Astrocyte of the hippocampus (primary cell): ENCODE results near the gene SYCP2L.
A peak's percentile ranks its signal among the peaks of the same experiment; 100 is the strongest.
"Not testable (repeated sequence)": the region's sequence is repeated elsewhere in the genome, so short reads cannot be mapped to it uniquely, and the experiment has no call there.

Experiments
- DNase-seq: peaks from one replicate; pipeline ENCODE4 v3.0.0; 2011; ENCODE audit warnings: low read depth, low spot score

SYCP2L gene

DNA sequence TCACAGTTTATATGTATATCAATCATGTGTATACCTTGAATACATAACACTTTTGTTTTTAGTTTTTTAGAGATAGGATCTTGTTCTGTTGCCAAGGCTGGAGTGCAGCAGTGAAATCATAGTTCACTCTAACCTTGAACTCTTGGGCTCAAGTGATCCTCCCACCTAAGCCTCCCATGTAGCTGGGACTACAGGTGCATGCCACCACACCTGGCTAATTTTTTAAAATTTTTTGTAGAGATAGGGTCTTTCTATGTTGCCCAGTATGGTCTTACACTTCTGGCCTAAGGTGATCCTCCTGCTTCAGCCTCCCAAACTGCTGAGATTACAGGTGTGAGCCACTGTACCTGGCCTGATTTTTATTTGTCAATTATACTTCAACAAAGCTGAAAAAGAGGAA, 69.9 kb downstream of the SYCP2L start:
- no peak for DNase-seq

DNA sequence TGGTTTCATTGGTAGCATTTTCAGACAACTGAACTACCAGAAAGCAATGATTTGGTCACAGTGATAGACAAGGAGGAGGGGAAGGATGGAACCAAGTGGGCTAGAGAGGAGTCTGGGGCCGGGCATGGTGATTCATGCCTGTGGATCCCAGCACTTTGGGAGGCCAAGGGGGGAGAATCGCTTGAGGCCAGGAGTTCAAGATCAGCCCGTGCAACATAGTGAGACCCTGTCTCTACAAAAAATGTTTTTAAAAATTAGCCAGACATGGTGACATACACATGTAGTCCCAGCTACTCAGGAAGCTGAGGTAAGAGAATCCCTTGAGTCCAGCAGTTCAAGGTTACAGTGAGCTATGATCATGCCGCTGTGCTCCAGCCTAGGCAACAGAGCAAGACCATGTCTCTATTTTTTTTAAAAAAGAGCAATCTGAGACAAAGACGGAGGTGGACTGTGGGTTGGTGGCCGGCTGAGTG, 70.6 kb downstream of the SYCP2L start:
- no peak for DNase-seq

DNA sequence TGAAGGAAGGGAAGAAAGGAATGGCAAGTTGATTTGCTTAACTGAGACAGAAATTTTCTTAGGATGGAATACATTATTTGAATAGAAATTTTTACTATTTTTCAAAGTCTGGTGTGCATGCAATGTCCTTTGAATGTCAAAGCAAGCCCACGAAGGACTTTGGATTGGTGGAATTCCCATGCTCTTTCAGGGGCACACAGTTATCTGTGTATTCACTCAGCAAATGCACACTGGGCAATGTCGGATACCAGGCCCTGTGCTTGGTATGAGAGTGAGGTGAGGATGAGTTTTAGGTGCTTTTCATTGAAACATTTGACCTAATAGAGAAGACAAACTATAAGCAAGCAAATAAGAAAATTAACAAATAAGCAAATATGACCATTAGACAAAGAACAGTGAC, 73.3 kb downstream of the SYCP2L start:
- no peak for DNase-seq

DNA sequence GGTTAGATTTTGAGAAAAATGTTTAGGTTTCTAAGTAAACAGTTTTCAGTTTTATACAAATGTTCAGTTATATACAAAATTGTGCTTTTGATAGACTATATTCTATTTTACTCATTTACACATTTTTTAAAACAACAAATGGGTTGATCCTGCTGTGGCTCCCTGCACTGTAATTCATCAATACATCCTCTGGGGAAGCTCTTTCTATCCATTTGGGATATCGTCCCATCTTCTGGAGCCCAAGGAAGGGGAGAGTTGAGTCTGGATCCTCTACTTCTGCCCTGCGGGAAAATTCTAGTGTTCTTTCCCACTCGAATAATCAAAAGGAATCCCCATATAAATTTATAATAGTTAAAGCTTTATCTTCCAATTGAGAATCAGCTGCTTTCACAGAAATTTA, 75.0 kb downstream of the SYCP2L start:
- no peak for DNase-seq

- peak; percentile 45 for DNase-seq
These were observed 75.8 kb downstream of the SYCP2L start for GRCh38 chr6:10962673-10963072.

GRCh38 chr6:10963113-10963512, 76.3 kb downstream of the SYCP2L start:
- no peak for DNase-seq

DNA sequence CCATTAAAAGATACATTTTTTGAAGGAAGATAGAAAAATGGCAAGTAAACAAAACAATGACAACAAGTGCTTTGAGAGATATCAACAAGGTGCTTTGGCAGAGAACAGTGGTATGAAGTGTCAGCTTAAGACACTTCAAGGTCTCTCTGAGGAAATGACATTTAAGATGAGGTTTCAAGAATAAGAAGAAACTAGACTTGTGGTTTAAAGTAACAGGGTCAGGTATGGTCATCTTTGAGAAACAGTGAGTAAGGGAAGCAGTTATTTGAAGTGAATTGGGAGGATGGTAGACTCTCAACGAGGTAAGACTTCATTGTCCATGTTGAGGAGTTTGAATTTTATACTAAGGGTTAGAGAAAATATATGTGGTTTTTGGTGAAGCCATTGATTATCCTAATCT, 77.8 kb downstream of the SYCP2L start:
- no peak for DNase-seq

DNA sequence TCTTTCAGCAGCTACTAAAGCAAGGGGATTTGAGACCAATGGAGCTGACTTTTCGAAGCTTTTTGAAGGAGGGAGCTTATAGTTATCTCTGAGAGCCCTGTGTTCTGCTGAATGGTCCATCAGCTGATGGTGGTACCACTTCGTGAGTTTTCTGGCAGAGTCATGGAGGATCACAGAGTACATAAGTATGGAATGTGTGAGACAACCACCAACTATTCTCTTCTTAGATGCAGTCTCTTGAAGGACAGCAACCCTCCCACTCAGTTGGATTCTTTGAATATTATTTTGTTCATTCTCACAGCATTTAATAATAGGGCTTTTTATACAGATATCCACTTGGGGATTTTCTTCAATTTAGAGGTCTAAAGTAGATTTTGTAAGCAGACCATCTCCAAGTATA, 81.9 kb downstream of the SYCP2L start:
- DNase-seq = peak; percentile 49

GRCh38 chr6:10970731-10971130, 83.9 kb downstream of the SYCP2L start:
- DNase-seq = no peak

DNA sequence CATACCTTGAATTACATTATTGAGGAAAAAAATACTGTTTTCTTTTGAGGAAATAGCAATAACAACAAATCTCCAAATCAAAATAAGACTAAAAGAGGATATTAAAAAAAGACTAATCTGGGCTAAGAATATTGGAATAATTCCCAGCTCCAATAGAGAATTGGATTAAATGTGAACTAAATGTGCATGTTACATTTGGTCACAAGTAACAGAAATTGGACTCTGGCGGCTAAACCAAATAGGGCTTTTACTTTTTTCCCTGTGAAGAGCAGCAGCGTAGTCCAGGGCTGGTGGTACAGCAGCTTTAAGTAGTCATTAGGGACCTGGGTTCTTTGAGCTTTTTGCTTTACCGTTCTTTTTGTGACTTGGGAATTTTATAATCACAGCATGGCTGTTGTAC, 85.3 kb downstream of the SYCP2L start:
- no peak for DNase-seq

DNA sequence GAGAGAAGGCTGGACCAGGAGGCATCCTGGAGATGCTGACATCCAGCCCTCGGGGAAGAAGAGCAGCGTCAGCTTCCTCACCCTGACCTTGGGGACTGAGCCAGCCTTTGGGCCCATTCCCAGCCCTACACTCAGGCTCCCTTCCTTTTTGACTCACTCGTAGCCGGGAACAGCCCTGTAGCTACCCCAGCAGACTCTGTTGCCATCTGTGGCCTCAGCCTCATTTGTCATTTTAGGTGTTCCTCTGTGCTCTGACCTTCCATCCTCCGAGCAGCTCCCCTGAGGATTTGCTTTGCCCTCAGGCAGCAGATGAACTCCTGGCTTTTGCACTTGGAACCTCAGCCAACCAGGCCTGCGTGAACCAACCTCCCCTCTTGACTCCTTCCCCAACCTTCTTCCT, 89.7 kb downstream of the SYCP2L start:
- no peak for DNase-seq

DNA sequence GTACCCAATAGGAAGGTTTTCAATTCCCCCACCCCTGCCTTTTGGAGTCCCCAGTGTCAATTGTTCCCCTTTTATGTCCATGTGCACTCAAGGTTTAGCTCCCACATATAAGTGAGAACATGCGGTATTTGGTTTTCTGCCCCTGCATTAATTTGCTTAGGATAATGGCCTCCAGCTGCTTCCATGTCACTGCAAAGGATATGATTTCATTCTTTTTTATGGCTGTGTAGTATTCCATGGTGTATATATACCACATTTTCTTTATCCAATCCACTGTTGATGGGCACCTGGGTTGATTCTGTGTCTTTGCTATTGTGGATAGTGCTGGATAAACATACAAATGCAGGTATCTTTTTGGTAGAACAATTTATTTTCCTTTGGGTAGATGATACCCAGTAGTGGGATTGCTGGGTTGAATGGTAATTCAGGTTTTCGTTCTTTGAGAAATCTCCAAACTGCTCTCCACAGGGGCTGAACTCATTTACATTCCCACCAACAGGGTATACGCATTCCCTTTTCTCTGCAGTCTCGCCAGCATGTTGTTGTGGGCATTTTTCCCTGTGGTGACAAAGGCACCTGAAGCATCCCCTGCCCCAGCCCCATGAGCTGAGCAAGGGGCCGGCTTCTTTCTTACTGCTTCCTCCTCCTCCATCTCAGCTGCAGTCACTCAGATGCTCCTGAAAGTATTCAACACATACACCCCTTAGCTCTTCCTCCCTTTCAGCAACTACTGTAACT, 90.5 kb downstream of the SYCP2L start:
- peak; percentile 5 for DNase-seq

DNA sequence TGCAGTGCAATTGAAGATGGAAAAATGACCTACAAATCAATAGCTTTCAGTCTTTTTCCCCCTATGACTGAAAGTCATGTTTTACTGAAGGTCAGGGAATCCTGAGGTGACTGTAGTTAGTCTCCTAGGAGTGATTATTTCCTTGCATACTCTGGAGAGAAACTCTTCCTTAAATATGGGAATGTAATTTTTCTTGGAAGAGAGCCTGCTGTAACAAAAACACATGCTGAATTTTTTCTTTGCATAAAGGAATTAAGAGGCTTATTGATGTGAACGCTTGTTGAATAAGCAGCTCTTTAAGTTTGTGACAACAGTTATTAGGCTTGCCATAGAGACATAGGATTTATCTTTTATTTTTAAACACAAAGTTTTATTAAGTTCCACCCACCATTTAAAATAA, 92.8 kb downstream of the SYCP2L start:
- no peak for DNase-seq

GRCh38 chr6:10981409-10981808, 94.6 kb downstream of the SYCP2L start:
- no peak for DNase-seq

DNA sequence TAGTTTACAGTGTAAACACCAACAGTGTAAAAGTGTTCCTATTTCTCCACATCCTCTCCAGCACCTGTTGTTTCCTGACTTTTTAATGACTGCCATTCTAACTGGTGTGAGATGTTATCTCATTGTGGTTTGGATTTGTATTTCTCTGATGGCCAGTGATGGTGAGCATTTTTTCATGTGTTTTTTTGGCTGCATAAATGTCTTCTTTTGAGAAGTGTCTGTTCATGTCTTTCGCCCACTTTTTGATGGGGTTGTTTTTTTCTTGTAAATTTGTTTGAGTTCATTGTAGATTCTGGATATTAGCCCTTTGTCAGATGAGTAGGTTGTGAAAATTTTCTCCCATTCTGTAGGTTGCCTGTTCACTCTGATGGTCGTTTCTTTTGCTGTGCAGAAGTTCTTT, 98.1 kb downstream of the SYCP2L start:
- DNase-seq = not testable (repeated sequence)

DNA sequence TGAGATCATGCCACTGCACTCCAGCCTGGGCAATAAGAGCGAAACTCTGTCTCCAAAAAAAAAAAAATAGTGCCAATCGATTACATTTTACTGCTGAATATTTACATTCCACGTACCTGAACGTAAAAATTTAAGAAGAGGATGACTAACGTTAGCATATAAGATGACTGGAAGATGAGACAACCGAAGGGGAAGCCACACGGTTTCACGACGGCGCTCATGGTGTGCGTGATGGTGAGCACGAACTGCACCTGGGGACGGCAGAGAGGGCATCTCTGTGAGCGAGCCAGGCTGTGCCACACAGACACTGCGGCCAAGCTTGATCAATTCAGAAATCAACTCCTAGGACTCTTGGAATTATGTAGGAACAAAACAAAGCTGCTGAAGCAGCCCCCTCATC, 102.7 kb downstream of the SYCP2L start:
- DNase-seq = no peak

GRCh38 chr6:10991115-10991514, 104.3 kb downstream of the SYCP2L start:
- DNase-seq = no peak

DNA sequence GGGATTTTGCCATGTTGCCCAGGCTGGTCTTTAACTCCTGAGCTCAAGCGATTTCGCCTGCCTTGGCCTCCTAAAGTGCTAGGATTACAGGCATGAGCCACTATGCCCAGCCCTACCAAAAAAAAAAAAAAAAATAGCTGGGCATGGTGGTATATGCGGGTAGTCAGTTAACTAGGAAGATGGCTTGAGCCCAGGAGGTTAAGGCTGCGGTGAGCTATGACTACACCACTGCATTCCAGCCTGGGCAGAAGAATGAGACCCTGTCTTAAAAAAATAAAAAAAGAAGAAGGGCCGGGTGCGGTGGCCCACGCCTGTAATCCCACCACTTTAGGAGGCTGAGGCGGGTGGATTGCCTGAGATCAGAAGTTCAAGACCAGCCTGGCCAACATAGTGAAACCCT, 107.0 kb downstream of the SYCP2L start:
- DNase-seq = no peak

GRCh38 chr6:10995114-10995707, 108.4 kb downstream of the SYCP2L start:
- DNase-seq = no peak

DNA sequence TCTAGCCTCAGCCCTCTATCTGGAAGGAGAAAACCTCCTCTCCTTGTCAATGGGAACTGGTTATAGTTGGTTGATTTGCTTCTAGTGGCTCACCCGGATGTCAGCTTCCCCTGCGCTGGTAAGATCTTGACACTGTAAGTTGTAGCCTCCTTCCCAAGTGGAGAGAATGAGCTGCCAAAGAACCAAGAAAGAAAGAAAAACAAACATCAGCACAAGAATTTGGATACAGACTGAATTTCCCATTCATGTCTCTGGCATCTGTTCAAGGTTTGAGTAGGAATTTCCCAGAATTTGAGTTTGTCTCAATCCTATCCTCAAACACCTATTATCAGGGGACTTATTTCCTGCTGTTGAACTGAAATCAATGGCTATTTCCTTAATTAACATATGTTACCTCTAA, 113.1 kb downstream of the SYCP2L start:
- peak; percentile 78 for DNase-seq

- no peak for DNase-seq
These were observed 115.3 kb downstream of the SYCP2L start for GRCh38 chr6:11002176-11002575.

DNA sequence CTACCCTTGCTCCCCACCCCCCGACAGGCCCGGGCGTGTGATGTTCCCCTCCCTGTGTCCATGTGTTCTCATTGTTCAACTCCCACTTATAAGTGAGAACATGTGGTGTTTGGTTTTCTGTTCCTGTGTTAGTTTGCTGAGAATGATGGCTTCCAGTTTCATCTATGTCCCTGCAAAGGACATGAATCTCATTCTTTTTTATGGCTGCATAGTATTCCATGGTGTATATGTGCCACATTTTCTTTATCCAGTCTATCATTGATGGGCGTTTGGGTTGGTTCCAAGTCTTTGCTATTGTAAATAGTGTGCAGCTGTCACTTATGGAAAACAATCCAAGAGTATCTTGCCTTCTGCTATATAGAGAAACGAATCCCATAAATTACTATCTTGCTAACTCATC, 116.4 kb downstream of the SYCP2L start:
- DNase-seq = not testable (repeated sequence)

- DNase-seq = no peak
These were observed 119.2 kb downstream of the SYCP2L start for GRCh38 chr6:11006061-11006460.
